Astrocyte (in vitro differentiated cells and primary cell): ENCODE measurements around the gene DNPEP. TPM values are rescaled to one million over a fixed set of nuclear protein-coding genes. Genes with fewer than 3 reads are reported as not detected.
A peak's percentile ranks its signal among the peaks of the same experiment; 100 is the strongest.

Source experiments
- DNase-seq: peaks from one replicate; pipeline ENCODE4 v3.0.0-alpha.2; 2010; ENCODE audit warnings: low read depth
- FAIRE-seq: peaks from 2 replicates; lab custom pipeline; 2011; peaks lifted over from hg19 to GRCh38; lab: Jason Lieb, UNC
- H2AFZ ChIP-seq: 2 replicates; pipeline ENCODE4 v1.6.0; 2012; ENCODE audit warnings: low read depth, low read length, inconsistent platforms
- H3K27ac ChIP-seq: 2 replicates; pipeline ENCODE4 v1.5.1; 2011; ENCODE audit warnings: low read depth, low read length, inconsistent platforms
- H3K27me3 ChIP-seq: 2 replicates; pipeline ENCODE4 v1.6.0; 2011; ENCODE audit warnings: low read length, inconsistent platforms; ENCODE audit not compliant: insufficient read depth
- H3K36me3 ChIP-seq: 2 replicates; pipeline ENCODE4 v1.5.1; 2011; ENCODE audit warnings: low read length, inconsistent platforms; ENCODE audit not compliant: insufficient read depth
- H3K4me1 ChIP-seq: 2 replicates; pipeline ENCODE4 v1.5.1; 2011; ENCODE audit warnings: low read length, inconsistent platforms; ENCODE audit not compliant: insufficient read depth
- H3K4me2 ChIP-seq: 2 replicates; pipeline ENCODE4 v1.6.0; 2012; ENCODE audit warnings: low read length, inconsistent platforms
- H3K4me3 ChIP-seq: 2 replicates; pipeline ENCODE4 v1.5.1; 2011; ENCODE audit warnings: low read depth, mild to moderate bottlenecking, low read length, inconsistent platforms; ENCODE audit not compliant: insufficient read depth
- H3K79me2 ChIP-seq: 2 replicates; pipeline ENCODE4 v1.6.0; 2012; ENCODE audit warnings: mild to moderate bottlenecking, low read length, inconsistent platforms; ENCODE audit not compliant: insufficient read depth
- H3K9ac ChIP-seq: 2 replicates; pipeline ENCODE4 v1.6.0; 2012; ENCODE audit warnings: mild to moderate bottlenecking, low read length, inconsistent platforms
- H3K9me3 ChIP-seq: 2 replicates; pipeline ENCODE4 v1.5.1; 2012; ENCODE audit warnings: low read depth, mild to moderate bottlenecking, low read length, inconsistent platforms; ENCODE audit not compliant: insufficient read depth
- H4K20me1 ChIP-seq: 2 replicates; pipeline ENCODE4 v1.6.0; 2012; ENCODE audit warnings: low read length, inconsistent platforms; ENCODE audit not compliant: insufficient read depth
- H3K27ac Mint-ChIP-seq: one replicate; pipeline ENCODE4 v1.8.0; 2021; ENCODE audit warnings: mild to moderate bottlenecking, mixed read lengths; ENCODE audit not compliant: unreplicated experiment
- H3K27me3 Mint-ChIP-seq: one replicate; pipeline ENCODE4 v1.8.0; 2021; ENCODE audit warnings: low read depth, mixed read lengths; ENCODE audit not compliant: unreplicated experiment
- H3K36me3 Mint-ChIP-seq: one replicate; pipeline ENCODE4 v1.8.0; 2021; ENCODE audit warnings: low read depth, mixed read lengths; ENCODE audit not compliant: unreplicated experiment
- H3K4me1 Mint-ChIP-seq: one replicate; pipeline ENCODE4 v1.8.0; 2021; ENCODE audit warnings: low read depth, mixed read lengths; ENCODE audit not compliant: unreplicated experiment
- H3K4me3 Mint-ChIP-seq: one replicate; pipeline ENCODE4 v1.8.0; 2021; ENCODE audit warnings: mild to moderate bottlenecking, moderate library complexity, mixed read lengths; ENCODE audit not compliant: unreplicated experiment
- H3K9me3 Mint-ChIP-seq: one replicate; pipeline ENCODE4 v1.8.0; 2021; ENCODE audit warnings: mild to moderate bottlenecking, mixed read lengths; ENCODE audit not compliant: unreplicated experiment
- EZH2 ChIP-seq: IDR thresholded peaks from 2 replicates; pipeline ENCODE4 v1.6.1; 2012; ENCODE audit warnings: mild to moderate bottlenecking, low read length, inconsistent platforms; ENCODE audit not compliant: insufficient read depth
- total RNA-seq: library from RNA; stranded (reverse); gene quantifications from 2 replicates; pipeline ENCODE4 v1.2.1, GENCODE V29; 2021
- TF ChIP-seq, protein P1 (sequence below): IDR thresholded peaks from 2 replicates; pipeline ENCODE4 v1.5.1; 2011; ENCODE audit warnings: low read depth, mild to moderate bottlenecking, inconsistent platforms, low read length, moderate library complexity; ENCODE audit not compliant: insufficient read depth

The DNPEP gene
- total RNA-seq, 1 donor from 2014 or later = 53.9 TPM

DNA sequence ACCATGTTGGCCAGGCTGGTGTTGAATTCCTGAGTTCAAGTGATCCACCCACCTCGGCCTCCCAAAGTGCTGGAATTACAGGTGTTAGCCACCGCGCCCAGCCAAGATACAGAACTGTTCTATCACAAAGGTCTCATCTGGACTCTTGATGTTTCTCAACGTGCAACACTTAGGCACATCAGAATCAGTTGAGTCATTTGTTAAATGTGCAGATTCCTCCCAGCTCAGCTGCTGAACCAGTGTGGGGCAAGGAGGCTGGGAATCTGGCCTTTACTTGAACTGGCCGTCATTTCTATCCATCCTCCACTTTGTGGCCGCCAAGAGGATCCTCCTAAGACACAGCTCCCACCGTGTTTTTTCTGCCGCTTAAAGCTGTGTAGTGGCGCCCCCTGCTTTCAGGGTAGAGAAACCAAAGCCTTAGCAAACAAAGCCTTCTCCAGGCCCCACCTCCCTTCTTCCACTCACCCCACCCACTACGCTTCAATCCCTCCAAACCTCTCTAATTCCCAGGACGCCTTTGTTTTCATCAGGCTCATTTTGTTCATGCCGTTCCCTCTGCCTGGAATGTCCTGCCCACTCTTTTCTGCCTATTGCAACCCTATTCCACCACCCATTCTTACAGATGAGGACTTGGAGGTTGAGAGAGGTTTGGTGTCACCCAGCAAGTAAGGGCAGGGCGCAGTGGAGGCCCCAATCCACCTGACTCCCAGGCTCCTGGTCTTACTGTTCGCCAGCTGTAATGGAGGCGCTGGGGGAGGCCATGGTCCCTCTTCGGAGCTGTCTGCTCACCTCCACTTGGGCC is 46.2 kb upstream of the DNPEP start:
- Mint-ChIP-seq H3K36me3 (peaks cover 2% of the 10 kb centered on the region), H3K4me1 (peaks cover 12% of the 10 kb centered on the region), H3K9me3 (no peaks in the 10 kb centered on the region), H3K4me3 (no peak overlapping the region), H3K27me3 (peaks cover 21% of the 10 kb centered on the region), H3K27ac (no peak overlapping the region)
- H3K4me2 ChIP-seq = peak overlapping the region; percentile 76
- no peaks in the 10 kb centered on the region for H3K27me3 ChIP-seq
- H3K79me2 ChIP-seq = no peaks in the 10 kb centered on the region
- no peak overlapping the region for H3K4me3 ChIP-seq
- no peak for TF ChIP-seq EZH2
- TF ChIP-seq, protein P1, sequence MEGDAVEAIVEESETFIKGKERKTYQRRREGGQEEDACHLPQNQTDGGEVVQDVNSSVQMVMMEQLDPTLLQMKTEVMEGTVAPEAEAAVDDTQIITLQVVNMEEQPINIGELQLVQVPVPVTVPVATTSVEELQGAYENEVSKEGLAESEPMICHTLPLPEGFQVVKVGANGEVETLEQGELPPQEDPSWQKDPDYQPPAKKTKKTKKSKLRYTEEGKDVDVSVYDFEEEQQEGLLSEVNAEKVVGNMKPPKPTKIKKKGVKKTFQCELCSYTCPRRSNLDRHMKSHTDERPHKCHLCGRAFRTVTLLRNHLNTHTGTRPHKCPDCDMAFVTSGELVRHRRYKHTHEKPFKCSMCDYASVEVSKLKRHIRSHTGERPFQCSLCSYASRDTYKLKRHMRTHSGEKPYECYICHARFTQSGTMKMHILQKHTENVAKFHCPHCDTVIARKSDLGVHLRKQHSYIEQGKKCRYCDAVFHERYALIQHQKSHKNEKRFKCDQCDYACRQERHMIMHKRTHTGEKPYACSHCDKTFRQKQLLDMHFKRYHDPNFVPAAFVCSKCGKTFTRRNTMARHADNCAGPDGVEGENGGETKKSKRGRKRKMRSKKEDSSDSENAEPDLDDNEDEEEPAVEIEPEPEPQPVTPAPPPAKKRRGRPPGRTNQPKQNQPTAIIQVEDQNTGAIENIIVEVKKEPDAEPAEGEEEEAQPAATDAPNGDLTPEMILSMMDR = peak; percentile 26
- no peak overlapping the region for H3K27ac ChIP-seq
- H4K20me1 ChIP-seq = no peaks in the 10 kb centered on the region
- H2AFZ ChIP-seq = peak overlapping the region; percentile 47
- DNase-seq (peak; percentile 47), FAIRE-seq (no peak)
- H3K9ac ChIP-seq = no peak overlapping the region
- no peaks in the 10 kb centered on the region for H3K9me3 ChIP-seq
- H3K4me1 ChIP-seq = peaks cover 14% of the 10 kb centered on the region
- no peaks in the 10 kb centered on the region for H3K36me3 ChIP-seq

DNA sequence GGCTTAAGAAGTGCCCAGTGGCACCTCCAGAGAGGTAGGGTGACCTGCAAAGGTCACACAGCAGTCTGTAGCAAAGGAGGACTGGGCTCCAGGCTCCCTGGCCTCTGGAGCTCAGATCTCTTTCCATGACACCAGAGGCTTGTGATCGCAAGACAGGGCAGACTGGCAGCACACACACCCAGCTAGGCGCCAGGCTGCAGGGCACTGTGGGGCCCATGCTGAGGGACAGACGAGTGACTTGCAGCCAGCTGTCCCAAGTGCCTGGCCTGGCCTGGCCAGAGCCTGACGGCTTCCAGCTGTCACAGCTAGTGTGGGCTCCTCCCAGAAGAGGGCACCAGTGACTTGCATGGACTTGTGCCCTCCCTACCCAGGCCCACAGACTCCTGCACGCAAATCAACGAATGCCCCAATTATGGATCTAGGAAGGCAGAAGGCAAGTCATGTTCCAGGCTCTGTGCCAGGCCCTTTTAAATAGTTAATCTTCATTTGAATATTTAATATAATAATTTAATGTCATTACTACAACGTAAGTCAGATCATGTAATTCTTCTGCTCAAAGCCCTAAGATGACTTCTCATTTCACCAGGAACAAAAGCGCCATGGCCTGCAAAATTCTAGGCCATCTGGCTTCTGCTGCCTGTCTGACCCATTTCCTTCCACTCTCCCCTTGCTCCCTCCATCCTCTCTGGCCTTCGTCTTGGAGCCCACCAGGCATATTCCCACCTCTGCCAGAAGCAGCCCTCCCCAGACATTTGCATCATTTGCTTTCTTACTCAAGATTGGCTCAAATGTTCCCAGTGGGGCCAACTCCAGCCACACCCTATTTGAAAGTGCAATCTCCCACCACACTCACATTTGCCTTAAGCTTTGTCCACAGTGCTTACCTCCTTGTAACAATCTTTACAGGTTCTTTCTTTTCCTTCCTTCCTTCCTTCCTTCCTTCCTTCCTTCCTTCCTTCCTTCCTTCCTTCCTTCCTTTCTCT is 43.2 kb upstream of the DNPEP start:
- Mint-ChIP-seq H3K9me3 (no peaks in the 10 kb centered on the region), H3K27ac (no peak overlapping the region), H3K4me1 (peaks cover 20% of the 10 kb centered on the region), H3K4me3 (no peak overlapping the region), H3K36me3 (peaks cover 2% of the 10 kb centered on the region), H3K27me3 (peaks cover 26% of the 10 kb centered on the region)
- FAIRE-seq (no peak), DNase-seq (peak; percentile 41)
- Histone ChIP-seq H3K79me2 (no peaks in the 10 kb centered on the region), H2AFZ (peak overlapping the region; percentile 52), H3K9ac (no peak overlapping the region), H3K4me3 (no peak overlapping the region), H3K4me1 (peaks cover 14% of the 10 kb centered on the region), H3K9me3 (no peaks in the 10 kb centered on the region), H3K36me3 (no peaks in the 10 kb centered on the region), H3K27ac (no peak overlapping the region), H3K27me3 (no peaks in the 10 kb centered on the region), H3K4me2 (no peak overlapping the region), H4K20me1 (no peaks in the 10 kb centered on the region)
- TF ChIP-seq, protein P1 = no peak
- TF ChIP-seq EZH2 = no peak
